Upper lobe of left lung (tissue), 6 donors: ENCODE results near the gene PTH. TPM values are rescaled to one million over a fixed set of nuclear protein-coding genes. Genes with fewer than 3 reads are reported as not detected.

Experiments used
- ATAC-seq, 2 donors: fragments of 200-7000 bp; cut with Tn5 transposase; one replicate each; pipeline ENCODE4 v1.9.1; 2022; ENCODE audit warnings: mild to moderate bottlenecking in 2 of 2, moderate library complexity in 2 of 2; ENCODE audit not compliant: low FRiP score in 2 of 2
- DNase-seq, 2 donors: peaks; one replicate each; pipeline ENCODE4 v3.0.0-alpha.2; 2019 to 2020
- H3K27ac ChIP-seq, 4 donors: fragments of 200-600 bp; sonication (generic); one replicate each; pipeline ENCODE4 v1.5.1; 2016 to 2019
- H3K27me3 ChIP-seq, 4 donors: fragments of 200-600 bp; sonication (generic); one replicate each; pipeline ENCODE4 v1.5.1; 2017 to 2019
- H3K36me3 ChIP-seq, 4 donors: fragments of 200-600 bp; sonication (generic); one replicate each; pipeline ENCODE4 v1.5.1; 2016 to 2019
- H3K4me1 ChIP-seq, 4 donors: fragments of 200-600 bp; sonication (generic); one replicate each; pipeline ENCODE4 v1.5.1; 2018 to 2019
- H3K4me3 ChIP-seq, 4 donors: fragments of 200-600 bp; sonication (generic); one replicate each; pipeline ENCODE4 v1.5.1; 2017 to 2019; ENCODE audit warnings: mild to moderate bottlenecking in 2 of 4, moderate library complexity in 1 of 4
- H3K9me3 ChIP-seq, 4 donors: fragments of 200-600 bp; sonication (generic); one replicate each; pipeline ENCODE4 v1.5.1; 2018 to 2019
- EP300 ChIP-seq, 4 donors: sonication (generic); formaldehyde crosslinking; IDR thresholded peaks; one replicate each; pipeline ENCODE4 v1.5.1; 2017; ENCODE audit warnings: antibody characterized with exemption in 4 of 4, control low read depth in 2 of 4
- POLR2A ChIP-seq, 4 donors: fragments of 450-650 bp; IDR thresholded peaks; one replicate each; pipeline ENCODE4 v1.5.1; 2016 to 2017; ENCODE audit warnings: antibody characterized with exemption in 4 of 4, mild to moderate bottlenecking in 2 of 4
- POLR2AphosphoS5 ChIP-seq, 2 donors: sonication (generic); formaldehyde crosslinking; IDR thresholded peaks; one replicate each; pipeline ENCODE4 v1.5.1; 2017; ENCODE audit warnings: antibody characterized with exemption in 2 of 2
- WGBS, 2 donors: methylation state at CpG; one replicate each; pipeline ENCODE4 v1.1.5; 2017 to 2018; 5-methylcytosine and 5-hydroxymethylcytosine counted together
- total RNA-seq, 6 donors: library from RNA; depleted of rRNA in 4 of 6; stranded (reverse); fragments of >200 nt in 4 of 6; gene quantifications; one replicate each; pipeline versions ENCODE4 v1.1.0 to v1.2.1, GENCODE V29; 2016 to 2021
- TF ChIP-seq, protein P1 (sequence below), 6 experiments: fragments of 450-650 bp in 4 of 6; fragments of 200-600 bp in 2 of 6; sonication (generic) in 2 of 6; IDR thresholded peaks; one replicate each; pipeline ENCODE4 v1.5.1; 2016 to 2019; ENCODE audit warnings: antibody characterized with exemption in 6 of 6
- donor health status: DM: no; HTN: no; CAD: no; lungs with moderate emphysema.
- donor health status: DM: no; HTN: yes; CAD: no; lungs with severe emphysema.

The PTH gene
- total RNA-seq, 6 donors from 2014 or later = not detected

- DNase-seq = peak in 1 of 2 donors; percentile 30
- H3K4me1 ChIP-seq = no peaks in the 10 kb centered on the region
- no peaks in the 10 kb centered on the region for H3K36me3 ChIP-seq
- no peak for ATAC-seq
- TF ChIP-seq, protein P1, sequence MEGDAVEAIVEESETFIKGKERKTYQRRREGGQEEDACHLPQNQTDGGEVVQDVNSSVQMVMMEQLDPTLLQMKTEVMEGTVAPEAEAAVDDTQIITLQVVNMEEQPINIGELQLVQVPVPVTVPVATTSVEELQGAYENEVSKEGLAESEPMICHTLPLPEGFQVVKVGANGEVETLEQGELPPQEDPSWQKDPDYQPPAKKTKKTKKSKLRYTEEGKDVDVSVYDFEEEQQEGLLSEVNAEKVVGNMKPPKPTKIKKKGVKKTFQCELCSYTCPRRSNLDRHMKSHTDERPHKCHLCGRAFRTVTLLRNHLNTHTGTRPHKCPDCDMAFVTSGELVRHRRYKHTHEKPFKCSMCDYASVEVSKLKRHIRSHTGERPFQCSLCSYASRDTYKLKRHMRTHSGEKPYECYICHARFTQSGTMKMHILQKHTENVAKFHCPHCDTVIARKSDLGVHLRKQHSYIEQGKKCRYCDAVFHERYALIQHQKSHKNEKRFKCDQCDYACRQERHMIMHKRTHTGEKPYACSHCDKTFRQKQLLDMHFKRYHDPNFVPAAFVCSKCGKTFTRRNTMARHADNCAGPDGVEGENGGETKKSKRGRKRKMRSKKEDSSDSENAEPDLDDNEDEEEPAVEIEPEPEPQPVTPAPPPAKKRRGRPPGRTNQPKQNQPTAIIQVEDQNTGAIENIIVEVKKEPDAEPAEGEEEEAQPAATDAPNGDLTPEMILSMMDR (IDR thresholded peaks at IDR 0.05) = no peak
- no peak for TF ChIP-seq POLR2AphosphoS5 (IDR thresholded peaks at IDR 0.05)
- TF ChIP-seq EP300 (IDR thresholded peaks at IDR 0.05) = no peak
- TF ChIP-seq POLR2A (IDR thresholded peaks at IDR 0.05) = no peak
- H3K27me3 ChIP-seq = no peaks in the 10 kb centered on the region
- 88 to 100% methylated on average over 5 to 9 of the region's 9 CpGs for WGBS, 2 donors
- no peak overlapping the region for H3K4me3 ChIP-seq
- no peak overlapping the region for H3K27ac ChIP-seq
- H3K9me3 ChIP-seq = no peaks in the 10 kb centered on the region
Observed at GRCh38 chr11:13480198-13480597, 15.6 kb downstream of the PTH start.

DNA sequence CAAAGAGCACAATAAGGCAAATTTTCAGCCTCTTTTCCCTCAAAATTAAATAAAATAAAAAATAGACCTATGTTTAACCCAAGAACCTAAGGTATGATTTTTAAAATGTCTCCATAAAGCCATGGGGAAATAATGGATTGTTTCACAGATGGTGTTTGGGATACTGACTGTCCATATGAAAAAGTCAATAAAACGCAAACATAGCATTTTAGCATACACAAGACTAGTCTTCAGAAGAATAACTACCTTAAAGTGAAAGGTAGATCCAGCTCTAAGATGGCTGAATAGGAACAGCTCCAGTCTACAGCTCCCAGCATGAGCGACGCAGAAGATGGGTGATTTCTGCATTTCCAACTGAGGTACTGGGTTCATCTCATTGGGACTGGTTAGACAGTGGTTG, 16.1 kb downstream of the PTH start:
- 87 to 98% methylated on average over 3 of the region's 3 CpGs for WGBS, 2 donors
- Histone ChIP-seq H3K4me1 (no peaks in the 10 kb centered on the region), H3K9me3 (no peaks in the 10 kb centered on the region), H3K27ac (no peak overlapping the region), H3K36me3 (no peaks in the 10 kb centered on the region), H3K27me3 (no peaks in the 10 kb centered on the region), H3K4me3 (no peak overlapping the region)
- ATAC-seq = no peak
- no peak for DNase-seq
- TF ChIP-seq, protein P1 (IDR thresholded peaks at IDR 0.05) = no peak
- TF ChIP-seq POLR2A (IDR thresholded peaks at IDR 0.05) (no peak), EP300 (IDR thresholded peaks at IDR 0.05) (no peak), POLR2AphosphoS5 (IDR thresholded peaks at IDR 0.05) (no peak)

DNA sequence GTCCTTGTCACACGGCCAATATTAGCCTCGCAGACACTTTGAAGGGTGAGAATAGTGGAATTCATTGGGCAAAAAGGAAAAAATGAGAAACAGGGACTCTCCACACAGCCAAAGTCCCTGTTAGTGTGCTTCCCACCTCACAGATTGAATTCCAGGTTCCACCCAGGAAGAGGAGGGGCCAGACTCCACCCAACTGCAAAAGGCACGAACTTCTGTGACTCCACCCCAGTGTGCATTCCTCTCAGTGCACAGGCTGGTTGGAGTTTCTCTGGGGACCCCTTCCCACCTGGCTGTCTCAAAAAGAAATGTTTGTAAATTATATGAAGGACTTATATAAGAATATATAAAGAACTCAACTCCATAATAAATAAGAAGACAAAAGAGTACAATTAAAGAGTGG, 20.7 kb downstream of the PTH start:
- 77 to 86% methylated on average over 3 of the region's 3 CpGs for whole genome bisulfite sequencing, 2 donors
- Histone ChIP-seq H3K27ac (no peak overlapping the region), H3K9me3 (no peaks in the 10 kb centered on the region), H3K27me3 (no peaks in the 10 kb centered on the region), H3K4me3 (no peak overlapping the region), H3K4me1 (no peaks in the 10 kb centered on the region), H3K36me3 (no peaks in the 10 kb centered on the region)
- no peak for ATAC-seq
- no peak for DNase-seq
- no peak for TF ChIP-seq POLR2AphosphoS5 (IDR thresholded peaks at IDR 0.05)

- Histone ChIP-seq H3K27me3 (no peaks in the 10 kb centered on the region), H3K4me1 (no peaks in the 10 kb centered on the region), H3K36me3 (no peaks in the 10 kb centered on the region), H3K9me3 (no peaks in the 10 kb centered on the region), H3K4me3 (no peak overlapping the region), H3K27ac (no peak overlapping the region)
- DNase-seq (no peak), ATAC-seq (no peak)
- 70 to 74% methylated on average over 3 of the region's 3 CpGs for WGBS, 2 donors
- TF ChIP-seq POLR2AphosphoS5 (IDR thresholded peaks at IDR 0.05) (no peak), POLR2A (IDR thresholded peaks at IDR 0.05) (no peak), EP300 (IDR thresholded peaks at IDR 0.05) (no peak)
- TF ChIP-seq, protein P1 (IDR thresholded peaks at IDR 0.05) = no peak
Observed at GRCh38 chr11:13473013-13473722, 22.6 kb downstream of the PTH start.

DNA sequence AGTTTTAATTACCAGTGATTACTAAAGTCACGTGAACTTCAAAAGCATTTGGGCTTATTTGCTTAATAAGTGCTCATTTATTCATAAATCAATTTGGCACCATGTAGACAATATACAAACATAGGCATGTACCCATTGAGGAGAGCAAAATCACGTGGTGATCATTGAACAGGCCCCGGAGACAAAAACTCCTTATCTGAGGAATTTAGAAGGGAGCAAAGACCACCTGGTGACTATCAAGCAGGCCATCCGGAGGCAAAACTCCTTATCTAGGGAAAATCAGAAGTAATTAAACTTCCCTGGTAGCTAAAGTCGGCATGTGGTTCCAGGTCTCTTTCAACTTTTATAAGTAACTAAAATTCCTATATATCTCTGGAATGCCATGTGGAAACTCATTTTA, 27.0 kb downstream of the PTH start:
- 58 to 59% methylated on average over 5 of the region's 5 CpGs for WGBS, 2 donors
- Histone ChIP-seq H3K9me3 (no peaks in the 10 kb centered on the region), H3K27me3 (no peaks in the 10 kb centered on the region), H3K4me3 (no peak overlapping the region), H3K27ac (no peak overlapping the region), H3K4me1 (peaks cover 3 to 6% (median 4%) of the 10 kb centered on the region in 4 donors), H3K36me3 (no peaks in the 10 kb centered on the region)
- TF ChIP-seq EP300 (IDR thresholded peaks at IDR 0.05) (no peak), POLR2A (IDR thresholded peaks at IDR 0.05) (no peak), POLR2AphosphoS5 (IDR thresholded peaks at IDR 0.05) (no peak)
- TF ChIP-seq, protein P1 (IDR thresholded peaks at IDR 0.05) = no peak
- no peak for ATAC-seq
- no peak for DNase-seq
